Measurements from ENCODE around the gene CDS1.
"Not testable (repeated sequence)": the region's sequence is repeated elsewhere in the genome, so short reads cannot be mapped to it uniquely, and the experiment has no call there.

CDS1 gene

GRCh38 chr4:84611531-84611930 is 28.6 kb downstream of the CDS1 start:
- DNase-seq (ENCODE audit: low read depth): no peak

GRCh38 chr4:84614891-84615290 is 32.0 kb downstream of the CDS1 start:
- DNase-seq (ENCODE audit: low read depth): no peak

GRCh38 chr4:84615355-84615754 is 32.4 kb downstream of the CDS1 start:
- DNase-seq (ENCODE audit: low read depth): no peak

- peak; percentile 15 for DNase-seq (ENCODE audit: low read depth)
These were observed 40.0 kb downstream of the CDS1 start for GRCh38 chr4:84622959-84623358.

- DNase-seq (ENCODE audit: low read depth): no peak
These were observed 40.7 kb downstream of the CDS1 start for GRCh38 chr4:84623661-84624060.

- no peak for DNase-seq (ENCODE audit: low read depth)
These were observed 43.7 kb downstream of the CDS1 start for GRCh38 chr4:84626673-84627072.

- DNase-seq (ENCODE audit: low read depth): peak; percentile 50
These were observed 48.6 kb downstream of the CDS1 start for GRCh38 chr4:84631573-84631972.

- peak; percentile 94 for DNase-seq (ENCODE audit: low read depth)
These were observed 49.2 kb downstream of the CDS1 start for GRCh38 chr4:84632092-84632491.

GRCh38 chr4:84634961-84635360 is 52.0 kb downstream of the CDS1 start:
- DNase-seq (ENCODE audit: low read depth): no peak

- DNase-seq (ENCODE audit: low read depth): no peak
These were observed 55.2 kb downstream of the CDS1 start for GRCh38 chr4:84638092-84638491.

GRCh38 chr4:84639145-84639544 is 56.2 kb downstream of the CDS1 start:
- DNase-seq (ENCODE audit: low read depth): no peak

GRCh38 chr4:84644087-84644486 is 61.2 kb downstream of the CDS1 start:
- DNase-seq (ENCODE audit: low read depth): no peak

GRCh38 chr4:84647312-84647884 is 64.5 kb downstream of the CDS1 start:
- peak; percentile 49 for DNase-seq (ENCODE audit: low read depth)

GRCh38 chr4:84648178-84648577 is 65.3 kb downstream of the CDS1 start:
- no peak for DNase-seq (ENCODE audit: low read depth)

- no peak for DNase-seq (ENCODE audit: low read depth)
These were observed 66.1 kb downstream of the CDS1 start for GRCh38 chr4:84648863-84649647.

- no peak for DNase-seq (ENCODE audit: low read depth)
These were observed 68.6 kb downstream of the CDS1 start for GRCh38 chr4:84651499-84651898.

- no peak for DNase-seq (ENCODE audit: low read depth)
These were observed 69.6 kb downstream of the CDS1 start for GRCh38 chr4:84652478-84652877.

GRCh38 chr4:84660606-84661005 is 77.7 kb downstream of the CDS1 start:
- no peak for DNase-seq (ENCODE audit: low read depth)

- DNase-seq (ENCODE audit: low read depth): no peak
These were observed 78.4 kb downstream of the CDS1 start for GRCh38 chr4:84661191-84661939.

GRCh38 chr4:84664767-84665166 is 81.8 kb downstream of the CDS1 start:
- not testable (repeated sequence) for DNase-seq (ENCODE audit: low read depth)

GRCh38 chr4:84666439-84666838 is 83.5 kb downstream of the CDS1 start:
- no peak for DNase-seq (ENCODE audit: low read depth)

- no peak for DNase-seq (ENCODE audit: low read depth)
These were observed 86.3 kb downstream of the CDS1 start for GRCh38 chr4:84669201-84669600.

- no peak for DNase-seq (ENCODE audit: low read depth)
These were observed 89.2 kb downstream of the CDS1 start for GRCh38 chr4:84672177-84672576.
